ENCODE measurements around the gene MYBPHL. TPM values are rescaled to one million over a fixed set of nuclear protein-coding genes. Genes with fewer than 3 reads are reported as not detected.

The MYBPHL gene
- total RNA-seq, 2 donors from 2014 or later = not detected

DNA sequence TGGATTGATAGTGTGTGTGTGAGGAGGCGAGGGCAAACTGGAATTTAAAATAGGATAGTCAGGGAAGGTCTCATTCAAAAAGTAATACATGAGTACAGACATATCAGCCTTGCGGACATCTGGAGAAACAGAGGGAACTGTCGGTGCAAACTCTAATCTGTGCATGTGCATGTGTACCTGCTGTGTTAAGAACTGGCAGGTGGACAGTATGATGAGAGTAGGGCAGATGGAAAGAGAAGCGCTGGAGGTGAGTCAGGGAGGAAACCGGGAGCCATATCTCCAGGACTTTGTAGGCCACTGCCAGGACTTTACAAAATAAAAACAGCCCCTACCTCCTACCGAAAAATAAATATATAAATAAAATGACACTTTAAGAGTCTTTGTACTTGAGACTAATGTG is 31.3 kb upstream of the MYBPHL start:
- TF ChIP-seq, protein P1, sequence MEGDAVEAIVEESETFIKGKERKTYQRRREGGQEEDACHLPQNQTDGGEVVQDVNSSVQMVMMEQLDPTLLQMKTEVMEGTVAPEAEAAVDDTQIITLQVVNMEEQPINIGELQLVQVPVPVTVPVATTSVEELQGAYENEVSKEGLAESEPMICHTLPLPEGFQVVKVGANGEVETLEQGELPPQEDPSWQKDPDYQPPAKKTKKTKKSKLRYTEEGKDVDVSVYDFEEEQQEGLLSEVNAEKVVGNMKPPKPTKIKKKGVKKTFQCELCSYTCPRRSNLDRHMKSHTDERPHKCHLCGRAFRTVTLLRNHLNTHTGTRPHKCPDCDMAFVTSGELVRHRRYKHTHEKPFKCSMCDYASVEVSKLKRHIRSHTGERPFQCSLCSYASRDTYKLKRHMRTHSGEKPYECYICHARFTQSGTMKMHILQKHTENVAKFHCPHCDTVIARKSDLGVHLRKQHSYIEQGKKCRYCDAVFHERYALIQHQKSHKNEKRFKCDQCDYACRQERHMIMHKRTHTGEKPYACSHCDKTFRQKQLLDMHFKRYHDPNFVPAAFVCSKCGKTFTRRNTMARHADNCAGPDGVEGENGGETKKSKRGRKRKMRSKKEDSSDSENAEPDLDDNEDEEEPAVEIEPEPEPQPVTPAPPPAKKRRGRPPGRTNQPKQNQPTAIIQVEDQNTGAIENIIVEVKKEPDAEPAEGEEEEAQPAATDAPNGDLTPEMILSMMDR (IDR thresholded peaks at IDR 0.05) = no peak
- TF ChIP-seq POLR2A (IDR thresholded peaks at IDR 0.05) = no peak
- Histone ChIP-seq H3K4me1 (no peaks in the 10 kb centered on the region), H3K27ac (no peak overlapping the region), H3K9me3 (no peaks in the 10 kb centered on the region), H3K36me3 (replicated peaks in 1 of 2; ENCODE audit: insufficient read depth in 1 of 2, low read depth in 2 of 2) (peaks cover 0 to 15% of the 10 kb centered on the region in 2 donors), H3K27me3 (no peaks in the 10 kb centered on the region), H3K4me3 (no peak overlapping the region)
- WGBS, 2 donors = 88 to 90% methylated on average over 6 of the region's 6 CpGs
- intact Hi-C loops (cut with DNase I) = no loop called here
- DNase-seq (no peak), ATAC-seq (no peak)

DNA sequence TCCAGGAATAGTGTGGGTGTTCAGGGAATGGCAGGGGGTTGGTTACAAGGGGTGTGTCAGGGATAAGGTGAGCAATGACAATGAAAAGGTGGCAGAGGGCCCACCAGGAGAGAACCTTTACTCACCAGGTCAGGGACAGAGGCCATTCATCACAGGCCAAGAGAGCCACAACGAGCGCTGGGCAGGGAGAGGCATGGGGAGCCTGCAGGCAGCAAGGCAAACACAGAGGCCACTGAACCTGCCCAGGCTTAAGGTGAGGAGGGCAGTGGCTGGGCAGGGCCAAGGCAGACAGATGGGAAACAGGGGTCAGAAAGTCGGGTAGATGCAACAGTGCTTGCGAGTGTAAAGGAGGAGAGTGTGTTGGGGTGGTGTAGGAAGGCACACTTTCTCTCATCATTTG is 28.3 kb upstream of the MYBPHL start:
- ATAC-seq (no peak), DNase-seq (no peak)
- TF ChIP-seq, protein P1 (IDR thresholded peaks at IDR 0.05) = no peak
- TF ChIP-seq POLR2A (IDR thresholded peaks at IDR 0.05) = no peak
- no peaks in the 10 kb centered on the region for H3K4me1 ChIP-seq
- no peak overlapping the region for H3K27ac ChIP-seq
- no peak overlapping the region for H3K4me3 ChIP-seq
- peaks cover 6 to 12% of the 10 kb centered on the region in 2 donors for H3K36me3 ChIP-seq (replicated peaks in 1 of 2; ENCODE audit: insufficient read depth in 1 of 2, low read depth in 2 of 2)
- intact Hi-C loops (cut with DNase I) = no loop called here
- H3K9me3 ChIP-seq = no peaks in the 10 kb centered on the region
- WGBS, 2 donors = 75 to 88% methylated on average over 4 of the region's 4 CpGs
- no peaks in the 10 kb centered on the region for H3K27me3 ChIP-seq

DNA sequence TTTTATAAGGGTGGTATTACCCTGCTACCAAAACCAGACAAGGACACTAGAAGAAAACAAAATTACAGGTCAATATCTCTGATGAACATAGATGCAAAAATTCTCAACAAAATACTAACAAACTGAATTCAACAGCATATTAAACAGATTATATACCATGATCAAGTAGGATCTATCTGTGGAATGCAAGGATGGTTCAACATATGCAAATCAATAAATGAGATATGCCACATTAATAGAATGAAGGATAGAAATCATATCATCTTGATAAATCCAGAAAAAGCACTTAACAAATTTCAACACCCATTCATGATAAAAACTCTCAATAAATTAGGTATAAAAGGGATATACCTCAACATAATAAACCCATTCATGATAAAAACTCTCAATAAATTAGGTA is 24.3 kb upstream of the MYBPHL start:
- Histone ChIP-seq H3K4me3 (no peak overlapping the region), H3K4me1 (no peaks in the 10 kb centered on the region), H3K27me3 (no peaks in the 10 kb centered on the region), H3K9me3 (no peaks in the 10 kb centered on the region), H3K27ac (no peak overlapping the region), H3K36me3 (replicated peaks in 1 of 2; ENCODE audit: insufficient read depth in 1 of 2, low read depth in 2 of 2) (peaks cover 6 to 8% of the 10 kb centered on the region in 2 donors)
- intact Hi-C loops (cut with DNase I) = no loop called here
- ATAC-seq (no peak), DNase-seq (no peak)
- TF ChIP-seq POLR2A (IDR thresholded peaks at IDR 0.05) = no peak
- TF ChIP-seq, protein P1 (IDR thresholded peaks at IDR 0.05) = no peak

DNA sequence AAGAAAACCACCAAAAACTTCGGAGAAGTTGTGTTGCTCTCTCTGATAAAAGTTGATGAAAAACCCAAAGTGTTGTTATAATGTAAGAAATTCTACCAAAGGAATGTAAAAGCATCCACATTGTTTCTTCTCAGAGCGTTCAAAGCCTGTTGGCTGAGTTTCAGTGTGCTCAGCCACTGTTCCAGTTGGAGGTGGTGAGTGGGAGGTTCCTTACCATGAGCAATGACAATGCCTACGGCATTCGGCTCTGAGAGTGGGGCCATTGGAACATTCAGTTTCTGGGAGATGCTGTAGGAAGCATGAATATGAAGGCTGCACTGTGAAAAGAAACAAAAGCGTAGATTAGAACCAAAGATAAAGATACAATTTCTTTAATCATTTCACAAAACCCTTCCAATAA is 20.5 kb upstream of the MYBPHL start:
- Histone ChIP-seq H3K9me3 (no peaks in the 10 kb centered on the region), H3K27me3 (no peaks in the 10 kb centered on the region), H3K4me1 (no peaks in the 10 kb centered on the region), H3K4me3 (no peak overlapping the region), H3K27ac (no peak overlapping the region), H3K36me3 (replicated peaks in 1 of 2; ENCODE audit: insufficient read depth in 1 of 2, low read depth in 2 of 2) (peaks cover 3 to 11% of the 10 kb centered on the region in 2 donors)
- TF ChIP-seq, protein P1 (IDR thresholded peaks at IDR 0.05) = no peak
- no peak for TF ChIP-seq POLR2A (IDR thresholded peaks at IDR 0.05)
- WGBS, 2 donors = 87 to 89% methylated on average over 5 of the region's 5 CpGs
- ATAC-seq (no peak), DNase-seq (no peak)
- intact Hi-C loops (cut with DNase I) = no loop called here

DNA sequence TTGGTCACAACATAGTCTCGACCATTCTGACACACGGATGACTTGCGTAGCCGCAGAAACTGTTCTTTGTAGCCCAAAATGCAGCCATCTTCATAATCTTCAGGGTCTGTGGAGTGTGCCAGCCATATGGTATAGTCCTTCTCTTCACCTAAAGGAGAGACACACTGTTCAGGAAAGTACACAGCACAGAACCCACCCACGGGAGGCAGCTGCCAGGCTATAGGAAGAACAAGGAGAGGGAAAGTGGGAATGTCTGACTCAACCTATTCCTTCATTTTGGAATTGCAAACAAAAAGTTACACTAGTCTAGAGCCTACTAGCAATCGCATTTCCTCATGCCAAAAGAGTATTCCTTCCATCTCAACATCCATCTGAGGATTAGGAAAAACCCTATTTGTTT is 16.2 kb upstream of the MYBPHL start:
- no peak for TF ChIP-seq POLR2A (IDR thresholded peaks at IDR 0.05)
- TF ChIP-seq, protein P1 (IDR thresholded peaks at IDR 0.05) = no peak
- intact Hi-C loops (cut with DNase I) = no loop called here
- DNase-seq = no peak
- H3K4me3 ChIP-seq = no peak overlapping the region
- H3K36me3 ChIP-seq (replicated peaks in 1 of 2; ENCODE audit: insufficient read depth in 1 of 2, low read depth in 2 of 2) = peaks cover 0 to 28% of the 10 kb centered on the region in 2 donors
- no peak overlapping the region for H3K27ac ChIP-seq
- no peaks in the 10 kb centered on the region for H3K27me3 ChIP-seq
- WGBS, 2 donors = 98% methylated on average over 6 of the region's 6 CpGs
- no peaks in the 10 kb centered on the region for H3K9me3 ChIP-seq
- no peak for ATAC-seq
- H3K4me1 ChIP-seq = no peaks in the 10 kb centered on the region
